Measurements from ENCODE around the gene GRK5. TPM values are rescaled to one million over a fixed set of nuclear protein-coding genes. Genes with fewer than 3 reads are reported as not detected.

The GRK5 gene
- total RNA-seq, 1 donor, result 16.0 TPM

- DNase-seq (ENCODE audit: low read depth), result no peak
- no peak for TF ChIP-seq CTCF (IDR thresholded peaks at IDR 0.05; ENCODE audit: insufficient read depth, low read depth, low read length)
- H3K4me3 ChIP-seq (ENCODE audit: low read depth, low read length), result no peak overlapping the region
Measured at GRCh38 chr10:119306986-119307392, 99.6 kb downstream of the GRK5 start.

- no peak for TF ChIP-seq CTCF (IDR thresholded peaks at IDR 0.05; ENCODE audit: insufficient read depth, low read depth, low read length)
- DNase-seq (ENCODE audit: low read depth), result no peak
- H3K4me3 ChIP-seq (ENCODE audit: low read depth, low read length), result no peak overlapping the region
Measured at GRCh38 chr10:119308089-119308488, 100.7 kb downstream of the GRK5 start.

- no peak for DNase-seq (ENCODE audit: low read depth)
- no peak for TF ChIP-seq CTCF (IDR thresholded peaks at IDR 0.05; ENCODE audit: insufficient read depth, low read depth, low read length)
- no peak overlapping the region for H3K4me3 ChIP-seq (ENCODE audit: low read depth, low read length)
Measured at GRCh38 chr10:119308551-119309422, 101.4 kb downstream of the GRK5 start.

- no peak for DNase-seq (ENCODE audit: low read depth)
- no peak for TF ChIP-seq CTCF (IDR thresholded peaks at IDR 0.05; ENCODE audit: insufficient read depth, low read depth, low read length)
Measured at GRCh38 chr10:119309423-119309770, 102.0 kb downstream of the GRK5 start.

GRCh38 chr10:119310806-119311205, 103.4 kb downstream of the GRK5 start:
- H3K4me3 ChIP-seq (ENCODE audit: low read depth, low read length), result no peak overlapping the region
- DNase-seq (ENCODE audit: low read depth), result no peak
- no peak for TF ChIP-seq CTCF (IDR thresholded peaks at IDR 0.05; ENCODE audit: insufficient read depth, low read depth, low read length)

More at GRCh38 chr10:119309423-119309770, 102.0 kb downstream of the GRK5 start:
- no peak overlapping the region for H3K4me3 ChIP-seq (ENCODE audit: low read depth, low read length)

- H3K4me3 ChIP-seq (ENCODE audit: low read depth, low read length), result no peak overlapping the region
- TF ChIP-seq CTCF (IDR thresholded peaks at IDR 0.05; ENCODE audit: insufficient read depth, low read depth, low read length), result no peak
- DNase-seq (ENCODE audit: low read depth), result no peak
Measured at GRCh38 chr10:119312241-119312640, 104.9 kb downstream of the GRK5 start.

Measured in fibroblast of villous mesenchyme (primary cell).